Ureter (tissue), 1 donor: ENCODE results near the gene KRTAP10-12. TPM values are rescaled to one million over a fixed set of nuclear protein-coding genes. Genes with fewer than 3 reads are reported as not detected.

Experiments used
- DNase-seq: peaks from one replicate; pipeline ENCODE4 v3.0.0-alpha.2; 2020; ENCODE audit warnings: low spot score
- total RNA-seq: library from RNA; stranded (reverse); gene quantifications from one replicate; pipeline ENCODE4 v1.2.4, GENCODE V29; 2023
- donor health status: DM: yes; HTN: yes; CAD: no.

Gene KRTAP10-12
- total RNA-seq, 1 donor from 2014 or later = not detected

- no peak for DNase-seq
These were observed 35.3 kb downstream of the KRTAP10-12 start for GRCh38 chr21:44732263-44732662.

- no peak for DNase-seq
These were observed 36.0 kb downstream of the KRTAP10-12 start for GRCh38 chr21:44732956-44733355.

- DNase-seq = no peak
These were observed 37.2 kb downstream of the KRTAP10-12 start for GRCh38 chr21:44734026-44734745.

- no peak for DNase-seq
These were observed 37.9 kb downstream of the KRTAP10-12 start for GRCh38 chr21:44734841-44735240.

- no peak for DNase-seq
These were observed 38.8 kb downstream of the KRTAP10-12 start for GRCh38 chr21:44735821-44736220.

- no peak for DNase-seq
These were observed 39.5 kb downstream of the KRTAP10-12 start for GRCh38 chr21:44736291-44737004.

- no peak for DNase-seq
These were observed 40.9 kb downstream of the KRTAP10-12 start for GRCh38 chr21:44737706-44738354.

- DNase-seq = no peak
These were observed 41.6 kb downstream of the KRTAP10-12 start for GRCh38 chr21:44738621-44739020.

GRCh38 chr21:44739316-44739715 is 42.3 kb downstream of the KRTAP10-12 start:
- no peak for DNase-seq

GRCh38 chr21:44740742-44741141 is 43.8 kb downstream of the KRTAP10-12 start:
- no peak for DNase-seq

- no peak for DNase-seq
These were observed 44.9 kb downstream of the KRTAP10-12 start for GRCh38 chr21:44741921-44742320.

- DNase-seq = no peak
These were observed 45.6 kb downstream of the KRTAP10-12 start for GRCh38 chr21:44742418-44743153.

Other genes with a start within 250 kb of the KRTAP10-12 start
- gene LRRC3, start 241.7 kb upstream of the KRTAP10-12 start, total RNA-seq = 3.8 TPM
- gene KRTAP10-1, start 157.0 kb upstream of the KRTAP10-12 start, total RNA-seq = not detected
- gene KRTAP10-2, start 145.7 kb upstream of the KRTAP10-12 start, total RNA-seq = not detected
- not detected for gene KRTAP10-3, start 138.4 kb upstream of the KRTAP10-12 start, total RNA-seq
- not detected for gene KRTAP10-4, start 123.4 kb upstream of the KRTAP10-12 start, total RNA-seq
- gene KRTAP10-5, start 116.6 kb upstream of the KRTAP10-12 start, total RNA-seq = not detected
- not detected for gene KRTAP10-6, start 104.7 kb upstream of the KRTAP10-12 start, total RNA-seq
- gene KRTAP10-7, start 96.6 kb upstream of the KRTAP10-12 start, total RNA-seq = not detected
- gene KRTAP10-8, start 85.1 kb upstream of the KRTAP10-12 start, total RNA-seq = not detected
- gene KRTAP10-9, start 70.1 kb upstream of the KRTAP10-12 start, total RNA-seq = not detected
- gene KRTAP10-10, start 59.8 kb upstream of the KRTAP10-12 start, total RNA-seq = not detected
- gene KRTAP10-11, start 50.8 kb upstream of the KRTAP10-12 start, total RNA-seq = not detected
- gene KRTAP12-4, start 42.5 kb upstream of the KRTAP10-12 start, total RNA-seq = not detected
- gene KRTAP12-3, start 39.2 kb upstream of the KRTAP10-12 start, total RNA-seq = not detected
- not detected for gene KRTAP12-2, start 30.2 kb upstream of the KRTAP10-12 start, total RNA-seq
- not detected for gene KRTAP12-1, start 15.0 kb upstream of the KRTAP10-12 start, total RNA-seq
- 0.10 TPM for gene TSPEAR, start 14.4 kb downstream of the KRTAP10-12 start, total RNA-seq
- gene UBE2G2, start 104.6 kb downstream of the KRTAP10-12 start, total RNA-seq = 126 TPM
- 73.4 TPM for gene SUMO3, start 120.9 kb downstream of the KRTAP10-12 start, total RNA-seq
- 181 TPM for gene PTTG1IP, start 176.5 kb downstream of the KRTAP10-12 start, total RNA-seq
- 35.7 TPM for gene ITGB2, start 223.7 kb downstream of the KRTAP10-12 start, total RNA-seq
- 32.4 TPM for gene SLX9, start 242.9 kb downstream of the KRTAP10-12 start, total RNA-seq